Panc1 (cell line): Measurements from ENCODE around the gene SEMA6A. TPM values are rescaled to one million over a fixed set of nuclear protein-coding genes. Genes with fewer than 3 reads are reported as not detected.

Experiments used
- ATAC-seq: fragments of 200-7000 bp; cut with Tn5 transposase; 2 replicates; pipeline ENCODE4 v1.9.1; 2020; ENCODE audit warnings: mild to moderate bottlenecking, moderate library complexity
- BruUV-seq: library from RNA; stranded (reverse); fragments of 400-500 nt; replicated peaks from 2 replicates; lab custom pipeline; 2021; lab: Mats Ljungman, UMichigan
- CTCF ChIA-PET: fragments of 300-600 bp; sonication (Branson Sonifier 250); formaldehyde crosslinking; loops from one replicate; lab custom pipeline; 2022; ENCODE audit warnings: antibody characterized with exemption; lab: Charles Lee
- POLR2A ChIA-PET: fragments of 300-600 bp; sonication (Branson Sonifier 250); formaldehyde crosslinking; loops from one replicate; lab custom pipeline; 2022; ENCODE audit warnings: antibody characterized with exemption; lab: Charles Lee
- DNase-seq: peaks from one replicate; pipeline ENCODE4 v3.0.0-alpha.2; 2010; ENCODE audit warnings: low read depth, low spot score
- H3K27ac ChIP-seq: 2 replicates; pipeline ENCODE4 v1.5.1; 2011; ENCODE audit warnings: mild to moderate bottlenecking, low read length, inconsistent platforms
- H3K27me3 ChIP-seq: fragments of 200-500 bp; sonication (Bioruptor generic); 2 replicates; pipeline ENCODE4 v1.6.0; 2014; ENCODE audit warnings: low read length, inconsistent platforms; ENCODE audit not compliant: control insufficient read depth, insufficient read depth
- H3K36me3 ChIP-seq: fragments of 200-500 bp; sonication (Bioruptor generic); 2 replicates; pipeline ENCODE4 v1.5.1; 2014; ENCODE audit warnings: inconsistent platforms, mild to moderate bottlenecking, low read length, moderate library complexity; ENCODE audit not compliant: control insufficient read depth, insufficient read depth
- H3K4me1 ChIP-seq: 2 replicates; pipeline ENCODE4 v1.5.1; 2011; ENCODE audit warnings: inconsistent platforms, mild to moderate bottlenecking, low read length, moderate library complexity; ENCODE audit not compliant: control insufficient read depth, insufficient read depth
- H3K4me3 ChIP-seq, 2 experiments: 2 replicates each; pipeline ENCODE4 v1.5.1; 2011 to 2012; ENCODE audit warnings: low read depth in 2 of 2, low read length in 2 of 2, mild to moderate bottlenecking in 2 of 2, inconsistent platforms in 1 of 2, moderate library complexity in 1 of 2
- H3K9me3 ChIP-seq: fragments of 200-500 bp; sonication (Bioruptor generic); 2 replicates; pipeline ENCODE4 v1.5.1; 2014; ENCODE audit warnings: low read depth, mild to moderate bottlenecking, inconsistent platforms, low read length, moderate library complexity; ENCODE audit not compliant: control insufficient read depth, insufficient read depth
- POLR2AphosphoS5 ChIP-seq: IDR thresholded peaks from 2 replicates; pipeline ENCODE4 v1.6.1; 2012; ENCODE audit warnings: mild to moderate bottlenecking, low read depth, low read length, moderate library complexity
- SIN3A ChIP-seq: IDR thresholded peaks from 2 replicates; pipeline ENCODE4 v1.6.1; 2012; ENCODE audit warnings: low read depth, mild to moderate bottlenecking, low read length, moderate library complexity, borderline replicate concordance; ENCODE audit not compliant: insufficient read depth
- TCF7L2 ChIP-seq: IDR thresholded peaks from 2 replicates; pipeline ENCODE4 v1.6.1; 2011; ENCODE audit warnings: mild to moderate bottlenecking, low read depth, low read length, inconsistent platforms
- in situ Hi-C: cut with HindIII; loops from 2 replicates; pipeline ENCODE4 v1.10.0; 2016; ENCODE audit warnings: low sequenced_read_pairs, low pct_unique_long_range_greater_than_20kb
- intact Hi-C: fragments of 100-400 bp; cut with micrococcal nuclease; formaldehyde crosslinking; loops from one replicate; pipeline ENCODE4 v1.10.0; 2022; ENCODE audit not compliant: unreplicated experiment
- total RNA-seq: library from RNA; stranded (reverse); gene quantifications from one replicate; pipeline ENCODE4 v1.2.1, GENCODE V29; 2021; ENCODE audit not compliant: unreplicated experiment
- TF ChIP-seq, protein P1 (sequence below): fragments of 450-650 bp; IDR thresholded peaks from 2 replicates; pipeline ENCODE4 v1.5.1; 2017; ENCODE audit warnings: mild to moderate bottlenecking
- TF ChIP-seq, protein P2 (sequence below), 2 experiments: IDR thresholded peaks; 2 replicates each; pipeline ENCODE4 v1.6.1; 2011 to 2012; ENCODE audit warnings: low read depth in 2 of 2, control low read depth in 1 of 2, low read length in 1 of 2, mild to moderate bottlenecking in 1 of 2, moderate library complexity in 1 of 2; ENCODE audit not compliant: insufficient read depth in 1 of 2

Gene SEMA6A
- total RNA-seq, 1 experiment from 2014 or later, result 0.54 TPM

DNA sequence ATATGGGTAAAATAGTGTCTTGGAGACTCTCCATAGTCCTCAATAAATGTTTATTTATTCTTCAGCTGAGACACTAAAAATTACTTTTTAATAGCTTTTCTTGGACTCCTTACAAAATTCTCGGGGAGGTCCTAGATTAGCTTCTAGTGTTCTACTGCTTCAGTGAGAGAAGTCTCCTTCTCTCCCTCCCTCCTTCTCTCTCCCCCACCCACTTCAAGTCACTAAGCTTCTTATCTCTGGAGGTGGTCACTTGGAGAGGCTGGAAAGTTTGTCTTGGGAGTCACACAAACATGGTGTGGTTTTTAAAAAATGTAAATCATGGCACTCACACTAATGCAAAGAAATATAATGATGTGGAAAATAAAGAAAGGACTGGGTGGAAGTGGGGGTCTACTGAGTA lies 64.1 kb downstream of the SEMA6A start:
- DNase-seq (no peak), ATAC-seq (no peak)
- CTCF ChIA-PET, result no interaction called here
- BruUV-seq, result no TSS peak
- in situ Hi-C loops (no loop called here), intact Hi-C loops (no loop called here)
- H3K4me1 ChIP-seq, result no peaks in the 10 kb centered on the region
- no peak for TF ChIP-seq TCF7L2
- no peak for TF ChIP-seq SIN3A
- TF ChIP-seq POLR2AphosphoS5, result no peak
- TF ChIP-seq, protein P1, sequence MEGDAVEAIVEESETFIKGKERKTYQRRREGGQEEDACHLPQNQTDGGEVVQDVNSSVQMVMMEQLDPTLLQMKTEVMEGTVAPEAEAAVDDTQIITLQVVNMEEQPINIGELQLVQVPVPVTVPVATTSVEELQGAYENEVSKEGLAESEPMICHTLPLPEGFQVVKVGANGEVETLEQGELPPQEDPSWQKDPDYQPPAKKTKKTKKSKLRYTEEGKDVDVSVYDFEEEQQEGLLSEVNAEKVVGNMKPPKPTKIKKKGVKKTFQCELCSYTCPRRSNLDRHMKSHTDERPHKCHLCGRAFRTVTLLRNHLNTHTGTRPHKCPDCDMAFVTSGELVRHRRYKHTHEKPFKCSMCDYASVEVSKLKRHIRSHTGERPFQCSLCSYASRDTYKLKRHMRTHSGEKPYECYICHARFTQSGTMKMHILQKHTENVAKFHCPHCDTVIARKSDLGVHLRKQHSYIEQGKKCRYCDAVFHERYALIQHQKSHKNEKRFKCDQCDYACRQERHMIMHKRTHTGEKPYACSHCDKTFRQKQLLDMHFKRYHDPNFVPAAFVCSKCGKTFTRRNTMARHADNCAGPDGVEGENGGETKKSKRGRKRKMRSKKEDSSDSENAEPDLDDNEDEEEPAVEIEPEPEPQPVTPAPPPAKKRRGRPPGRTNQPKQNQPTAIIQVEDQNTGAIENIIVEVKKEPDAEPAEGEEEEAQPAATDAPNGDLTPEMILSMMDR, result no peak
- TF ChIP-seq, protein P2, sequence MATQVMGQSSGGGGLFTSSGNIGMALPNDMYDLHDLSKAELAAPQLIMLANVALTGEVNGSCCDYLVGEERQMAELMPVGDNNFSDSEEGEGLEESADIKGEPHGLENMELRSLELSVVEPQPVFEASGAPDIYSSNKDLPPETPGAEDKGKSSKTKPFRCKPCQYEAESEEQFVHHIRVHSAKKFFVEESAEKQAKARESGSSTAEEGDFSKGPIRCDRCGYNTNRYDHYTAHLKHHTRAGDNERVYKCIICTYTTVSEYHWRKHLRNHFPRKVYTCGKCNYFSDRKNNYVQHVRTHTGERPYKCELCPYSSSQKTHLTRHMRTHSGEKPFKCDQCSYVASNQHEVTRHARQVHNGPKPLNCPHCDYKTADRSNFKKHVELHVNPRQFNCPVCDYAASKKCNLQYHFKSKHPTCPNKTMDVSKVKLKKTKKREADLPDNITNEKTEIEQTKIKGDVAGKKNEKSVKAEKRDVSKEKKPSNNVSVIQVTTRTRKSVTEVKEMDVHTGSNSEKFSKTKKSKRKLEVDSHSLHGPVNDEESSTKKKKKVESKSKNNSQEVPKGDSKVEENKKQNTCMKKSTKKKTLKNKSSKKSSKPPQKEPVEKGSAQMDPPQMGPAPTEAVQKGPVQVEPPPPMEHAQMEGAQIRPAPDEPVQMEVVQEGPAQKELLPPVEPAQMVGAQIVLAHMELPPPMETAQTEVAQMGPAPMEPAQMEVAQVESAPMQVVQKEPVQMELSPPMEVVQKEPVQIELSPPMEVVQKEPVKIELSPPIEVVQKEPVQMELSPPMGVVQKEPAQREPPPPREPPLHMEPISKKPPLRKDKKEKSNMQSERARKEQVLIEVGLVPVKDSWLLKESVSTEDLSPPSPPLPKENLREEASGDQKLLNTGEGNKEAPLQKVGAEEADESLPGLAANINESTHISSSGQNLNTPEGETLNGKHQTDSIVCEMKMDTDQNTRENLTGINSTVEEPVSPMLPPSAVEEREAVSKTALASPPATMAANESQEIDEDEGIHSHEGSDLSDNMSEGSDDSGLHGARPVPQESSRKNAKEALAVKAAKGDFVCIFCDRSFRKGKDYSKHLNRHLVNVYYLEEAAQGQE (IDR thresholded peaks at IDR 0.05; ENCODE audit: insufficient read depth in 1 of 2, low read depth in 2 of 2, low read length in 1 of 2), result no peak
- no peaks in the 10 kb centered on the region for H3K36me3 ChIP-seq
- no peaks in the 10 kb centered on the region for H3K9me3 ChIP-seq
- no peak overlapping the region for H3K27ac ChIP-seq
- H3K27me3 ChIP-seq, result no peaks in the 10 kb centered on the region
- POLR2A ChIA-PET, result no interaction called here
- no peak overlapping the region for H3K4me3 ChIP-seq

DNA sequence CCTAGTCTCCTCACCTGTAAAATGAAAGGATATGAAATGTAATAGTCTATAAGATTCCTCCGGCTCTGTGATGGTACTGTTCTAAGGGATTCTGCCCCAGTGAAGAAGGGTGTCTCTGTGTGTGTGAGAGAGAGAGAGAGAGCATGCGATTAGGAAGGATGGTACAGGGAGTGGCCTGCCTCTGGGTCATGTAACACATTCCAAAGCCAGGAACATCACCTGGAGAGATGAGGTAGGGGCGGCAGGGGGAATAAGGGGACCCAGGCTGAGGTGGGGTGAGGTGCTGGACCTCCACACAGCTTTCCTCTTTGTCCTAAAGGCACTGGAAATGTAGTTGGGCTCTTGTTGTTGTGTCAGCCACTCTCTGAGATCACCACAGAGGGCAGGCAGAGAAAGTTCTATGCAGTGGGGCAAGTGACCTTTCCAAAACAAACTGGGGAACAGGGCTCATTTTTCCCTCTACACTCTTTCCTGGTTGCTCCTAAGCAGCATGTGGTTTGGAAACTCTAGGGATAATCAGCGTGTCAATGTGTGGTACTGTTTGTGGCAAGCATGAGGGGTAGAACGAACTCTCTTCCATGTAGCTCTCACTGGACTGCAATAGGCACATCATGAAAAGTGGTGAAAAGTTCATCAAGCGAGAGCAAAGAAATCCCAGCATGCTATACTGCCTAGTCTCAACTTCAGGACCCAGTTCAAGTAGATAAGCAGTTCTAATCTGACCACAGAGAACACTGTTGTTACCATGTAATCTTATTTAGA lies 65.0 kb downstream of the SEMA6A start:
- CTCF ChIA-PET, result no interaction called here
- POLR2A ChIA-PET, result no interaction called here
- H3K9me3 ChIP-seq, result no peaks in the 10 kb centered on the region
- BruUV-seq, result no TSS peak
- no peak overlapping the region for H3K4me3 ChIP-seq
- DNase-seq (no peak), ATAC-seq (no peak)
- no peak overlapping the region for H3K27ac ChIP-seq
- intact Hi-C loops (no loop called here), in situ Hi-C loops (no loop called here)
- TF ChIP-seq, protein P1, result no peak
- TF ChIP-seq, protein P2 (IDR thresholded peaks at IDR 0.05; ENCODE audit: insufficient read depth in 1 of 2, low read depth in 2 of 2, low read length in 1 of 2), result no peak
- H3K36me3 ChIP-seq, result no peaks in the 10 kb centered on the region
- no peaks in the 10 kb centered on the region for H3K4me1 ChIP-seq
- H3K27me3 ChIP-seq, result no peaks in the 10 kb centered on the region
